ENCODE measurements around the gene SLC35E2B. TPM values are rescaled to one million over a fixed set of nuclear protein-coding genes. Genes with fewer than 3 reads are reported as not detected.
A peak's percentile ranks its signal among the peaks of the same experiment; 100 is the strongest.

SLC35E2B gene
- total and polyA plus RNA-seq, 2 of the 13 experiments (the other 11 are each of a cell fraction or from before 2014, with no cell fraction given): 14.1 to 19.7 TPM

DNA sequence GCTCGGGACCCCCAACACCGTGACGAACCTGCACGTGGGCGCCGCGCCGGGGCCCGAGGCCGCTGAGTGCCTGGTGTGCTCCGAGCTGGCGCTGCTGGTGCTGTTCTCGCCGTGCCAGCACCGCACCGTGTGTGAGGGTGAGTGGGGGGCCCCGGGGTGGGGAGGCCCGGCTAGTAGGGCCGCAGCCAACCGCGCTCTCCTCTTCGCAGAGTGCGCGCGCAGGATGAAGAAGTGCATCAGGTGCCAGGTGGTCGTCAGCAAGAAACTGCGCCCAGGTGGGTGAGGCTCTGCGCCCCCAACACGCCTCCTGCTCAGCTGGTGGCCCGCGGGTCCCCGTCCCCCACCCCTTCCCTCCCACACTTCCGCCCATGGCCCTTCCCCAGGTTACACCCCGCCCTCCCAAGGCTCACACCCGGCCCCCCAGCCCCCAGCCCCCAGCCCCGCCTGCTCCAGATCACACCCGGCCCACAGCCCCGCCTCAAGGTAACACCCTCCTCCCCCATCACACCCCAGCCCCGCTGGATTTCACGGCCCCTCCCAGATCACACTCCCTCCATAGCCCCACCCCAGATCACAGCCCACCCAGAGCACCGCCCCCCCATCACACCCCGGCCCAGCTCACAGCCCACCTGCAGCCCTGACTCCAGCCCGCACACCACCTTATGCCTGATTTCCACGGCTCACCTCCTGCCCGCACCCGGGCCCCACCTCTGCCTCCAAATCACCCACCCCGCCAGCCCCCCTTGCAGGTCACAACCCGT lies 63.0 kb downstream of the SLC35E2B start:
- Histone ChIP-seq H3K27me3 (ENCODE audit: control insufficient read depth in 1 of 2, insufficient read depth in 2 of 2, low read length in 2 of 2) (no peaks in the 10 kb centered on the region), H3K9me3 (ENCODE audit: low read length) (no peaks in the 10 kb centered on the region), H3K79me2 (ENCODE audit: insufficient read depth, low read length) (no peaks in the 10 kb centered on the region), H2AFZ (ENCODE audit: low read length) (no peak overlapping the region), H4K20me1 (ENCODE audit: insufficient read depth, low read length) (no peaks in the 10 kb centered on the region), H3K4me1 (ENCODE audit: insufficient read depth, low read length) (no peaks in the 10 kb centered on the region), H3K4me3 (replicated peaks in 1 of 3; ENCODE audit: insufficient read depth in 1 of 3, low read depth in 2 of 3, low read length in 3 of 3) (no peak overlapping the region), H3K9ac (ENCODE audit: insufficient read depth, low read depth, low read length) (no peak overlapping the region), H3K4me2 (ENCODE audit: low read depth, low read length) (no peak overlapping the region), H3K27ac (ENCODE audit: extremely low read length, insufficient read depth, low read length) (no peak overlapping the region), H3K36me3 (replicated peaks in 1 of 2; ENCODE audit: control insufficient read depth in 1 of 2, insufficient read depth in 2 of 2, low read length in 2 of 2) (peaks cover 0 to 2% of the 10 kb centered on the region in 2 experiments; a peak in 1 of 5 replicates)
- intact Hi-C loops (cut with micrococcal nuclease; ENCODE audit: unreplicated experiment) (no loop called here), in situ Hi-C loops (cut with HindIII; ENCODE audit: extremely low pct_ligation_motif_present, low pct_unique_long_range_greater_than_20kb) (no loop called here)
- ChIA-PET CTCF (ENCODE audit: low intra/inter-chr PET ratio, low total read pairs) (no interaction called here), POLR2A (no interaction called here)
- TF ChIP-seq BHLHE40 (IDR thresholded peaks at IDR 0.05; ENCODE audit: low read length) (no peak), HNRNPK (IDR thresholded peaks at IDR 0.05; ENCODE audit: low read depth, low read length, poor library complexity, severe bottlenecking) (peak; percentile 49)
- TF ChIP-seq, protein P1, sequence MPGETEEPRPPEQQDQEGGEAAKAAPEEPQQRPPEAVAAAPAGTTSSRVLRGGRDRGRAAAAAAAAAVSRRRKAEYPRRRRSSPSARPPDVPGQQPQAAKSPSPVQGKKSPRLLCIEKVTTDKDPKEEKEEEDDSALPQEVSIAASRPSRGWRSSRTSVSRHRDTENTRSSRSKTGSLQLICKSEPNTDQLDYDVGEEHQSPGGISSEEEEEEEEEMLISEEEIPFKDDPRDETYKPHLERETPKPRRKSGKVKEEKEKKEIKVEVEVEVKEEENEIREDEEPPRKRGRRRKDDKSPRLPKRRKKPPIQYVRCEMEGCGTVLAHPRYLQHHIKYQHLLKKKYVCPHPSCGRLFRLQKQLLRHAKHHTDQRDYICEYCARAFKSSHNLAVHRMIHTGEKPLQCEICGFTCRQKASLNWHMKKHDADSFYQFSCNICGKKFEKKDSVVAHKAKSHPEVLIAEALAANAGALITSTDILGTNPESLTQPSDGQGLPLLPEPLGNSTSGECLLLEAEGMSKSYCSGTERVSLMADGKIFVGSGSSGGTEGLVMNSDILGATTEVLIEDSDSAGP (CRISPR knock-in tag; IDR thresholded peaks at IDR 0.05; ENCODE audit: borderline replicate concordance): no peak
- no peak for DNase-seq (ENCODE audit: low spot score)
- no peak for FAIRE-seq
- BruUV-seq (replicated peaks): no TSS peak
- WGBS (ENCODE audit: low lambda C conversion rate): 97% methylated on average over 31 of the region's 48 CpGs
- no peak for ATAC-seq

DNA sequence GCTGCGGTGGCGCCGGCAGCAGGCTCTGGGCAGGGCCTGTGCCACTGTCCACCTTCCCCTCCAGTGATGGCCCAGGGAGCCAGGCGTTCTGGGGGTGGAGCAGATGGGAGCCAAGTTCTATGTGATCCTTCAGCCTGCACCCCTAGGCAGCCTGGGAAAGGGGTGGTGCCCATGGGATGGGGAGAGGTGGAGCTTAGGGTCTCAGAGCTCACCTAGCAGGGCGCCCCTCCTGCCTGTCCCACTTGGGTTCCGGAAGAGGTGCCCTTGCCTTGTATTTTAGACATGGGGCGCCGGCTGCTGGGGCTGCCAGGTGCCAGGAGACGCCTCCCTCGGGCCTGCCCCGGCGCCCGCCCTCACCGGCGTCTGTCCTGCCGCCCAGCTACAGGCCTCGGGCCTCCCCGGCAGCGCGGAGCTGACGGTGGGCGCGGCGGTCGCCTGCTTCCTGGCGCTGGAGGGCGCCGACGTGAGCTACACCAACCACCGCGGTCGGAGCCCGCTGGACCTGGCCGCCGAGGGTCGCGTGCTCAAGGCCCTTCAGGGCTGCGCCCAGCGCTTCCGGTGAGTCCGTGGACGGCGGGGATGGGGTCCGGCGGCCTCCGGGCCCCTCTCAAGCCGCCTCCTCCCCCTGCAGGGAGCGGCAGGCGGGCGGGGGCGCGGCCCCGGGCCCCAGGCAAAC lies 63.7 kb downstream of the SLC35E2B start:
- no peak for FAIRE-seq
- H3K9ac ChIP-seq (ENCODE audit: insufficient read depth, low read depth, low read length): no peak overlapping the region
- TF ChIP-seq ZNF598 (CRISPR knock-in tag; IDR thresholded peaks at IDR 0.05; ENCODE audit: borderline replicate concordance) (no peak), SP1 (IDR thresholded peaks at IDR 0.05) (no peak), SP1 (CRISPR knock-in tag; IDR thresholded peaks at IDR 0.05) (no peak), ZNF143 (CRISPR knock-in tag; IDR thresholded peaks at IDR 0.05) (no peak), ELF1 (CRISPR knock-in tag; IDR thresholded peaks at IDR 0.05) (no peak), BORCS8-MEF2B (CRISPR knock-in tag; IDR thresholded peaks at IDR 0.05) (no peak), CHD4 (IDR thresholded peaks at IDR 0.05; ENCODE audit: borderline replicate concordance, low read length) (no peak)
- TF ChIP-seq, protein P2, sequence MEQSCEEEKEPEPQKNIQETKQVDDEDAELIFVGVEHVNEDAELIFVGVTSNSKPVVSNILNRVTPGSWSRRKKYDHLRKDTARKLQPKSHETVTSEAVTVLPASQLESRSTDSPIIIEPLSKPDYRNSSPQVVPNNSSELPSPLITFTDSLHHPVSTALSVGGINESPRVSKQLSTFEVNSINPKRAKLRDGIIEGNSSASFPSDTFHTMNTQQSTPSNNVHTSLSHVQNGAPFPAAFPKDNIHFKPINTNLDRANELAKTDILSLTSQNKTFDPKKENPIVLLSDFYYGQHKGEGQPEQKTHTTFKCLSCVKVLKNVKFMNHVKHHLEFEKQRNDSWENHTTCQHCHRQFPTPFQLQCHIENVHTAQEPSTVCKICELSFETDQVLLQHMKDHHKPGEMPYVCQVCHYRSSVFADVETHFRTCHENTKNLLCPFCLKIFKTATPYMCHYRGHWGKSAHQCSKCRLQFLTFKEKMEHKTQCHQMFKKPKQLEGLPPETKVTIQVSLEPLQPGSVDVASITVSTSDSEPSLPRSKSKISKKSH (CRISPR knock-in tag; IDR thresholded peaks at IDR 0.05; ENCODE audit: borderline replicate concordance): no peak

More for the DNA sequence above, 63.7 kb downstream of the SLC35E2B start:
- intact Hi-C loops (cut with micrococcal nuclease; ENCODE audit: unreplicated experiment) (no loop called here), in situ Hi-C loops (cut with HindIII; ENCODE audit: extremely low pct_ligation_motif_present, low pct_unique_long_range_greater_than_20kb) (no loop called here)
- WGBS (ENCODE audit: low lambda C conversion rate): 96% methylated on average over 36 of the region's 53 CpGs
- BruUV-seq (replicated peaks): no TSS peak
- Histone ChIP-seq H3K9me3 (ENCODE audit: low read length) (no peaks in the 10 kb centered on the region), H3K79me2 (ENCODE audit: insufficient read depth, low read length) (no peaks in the 10 kb centered on the region), H2AFZ (ENCODE audit: low read length) (no peak overlapping the region), H3K27me3 (ENCODE audit: control insufficient read depth in 1 of 2, insufficient read depth in 2 of 2, low read length in 2 of 2) (no peaks in the 10 kb centered on the region), H3K4me3 (replicated peaks in 1 of 3; ENCODE audit: insufficient read depth in 1 of 3, low read depth in 2 of 3, low read length in 3 of 3) (no peak overlapping the region), H4K20me1 (ENCODE audit: insufficient read depth, low read length) (no peaks in the 10 kb centered on the region), H3K4me2 (ENCODE audit: low read depth, low read length) (no peak overlapping the region), H3K4me1 (ENCODE audit: insufficient read depth, low read length) (no peaks in the 10 kb centered on the region), H3K36me3 (replicated peaks in 1 of 2; ENCODE audit: control insufficient read depth in 1 of 2, insufficient read depth in 2 of 2, low read length in 2 of 2) (peaks cover 0 to 2% of the 10 kb centered on the region in 2 experiments; a peak in 1 of 5 replicates), H3K27ac (ENCODE audit: extremely low read length, insufficient read depth, low read length) (no peak overlapping the region)
- ATAC-seq (no peak), DNase-seq (ENCODE audit: low spot score) (no peak)
- ChIA-PET POLR2A (no interaction called here), CTCF (ENCODE audit: low intra/inter-chr PET ratio, low total read pairs) (no interaction called here)

All from HepG2 (cell line).